Measurements from ENCODE around the gene CEP350.
A peak's percentile ranks its signal among the peaks of the same experiment; 100 is the strongest.
"Not testable (repeated sequence)": the region's sequence is repeated elsewhere in the genome, so short reads cannot be mapped to it uniquely, and the experiment has no call there.

The CEP350 gene

GRCh38 chr1:180131510-180131909, 176.9 kb downstream of the CEP350 start:
- Mint-ChIP-seq H3K27ac (peak overlapping the region; percentile 24), H3K9me3 (no peaks in the 10 kb centered on the region)

GRCh38 chr1:180133193-180133592, 178.6 kb downstream of the CEP350 start:
- Mint-ChIP-seq H3K27me3 (peaks cover 25% of the 10 kb centered on the region), H3K27ac (no peak overlapping the region), H3K36me3 (ENCODE audit: low read depth) (no peaks in the 10 kb centered on the region), H3K4me3 (no peak overlapping the region), H3K9me3 (no peaks in the 10 kb centered on the region), H3K4me1 (peaks cover 14% of the 10 kb centered on the region)
- DNase-seq (no peak), ATAC-seq (no peak)

More at GRCh38 chr1:180131510-180131909, 176.9 kb downstream of the CEP350 start:
- no peak overlapping the region for H3K4me3 Mint-ChIP-seq
- ATAC-seq (peak; percentile 97), DNase-seq (peak; percentile 39)
- no peaks in the 10 kb centered on the region for H3K36me3 Mint-ChIP-seq (ENCODE audit: low read depth)
- peaks cover 18% of the 10 kb centered on the region for H3K27me3 Mint-ChIP-seq
- peaks cover 19% of the 10 kb centered on the region for H3K4me1 Mint-ChIP-seq

GRCh38 chr1:180133688-180134087, 179.1 kb downstream of the CEP350 start:
- not testable (repeated sequence) for ATAC-seq; H3K9me3 Mint-ChIP-seq; DNase-seq; H3K36me3 Mint-ChIP-seq (ENCODE audit: low read depth); H3K27ac Mint-ChIP-seq; H3K4me3 Mint-ChIP-seq
- Mint-ChIP-seq H3K27me3 (peaks cover 25% of the 10 kb centered on the region), H3K4me1 (peaks cover 14% of the 10 kb centered on the region)

- Mint-ChIP-seq H3K36me3 (ENCODE audit: low read depth) (no peaks in the 10 kb centered on the region), H3K27ac (no peak overlapping the region), H3K4me1 (peaks cover 14% of the 10 kb centered on the region), H3K9me3 (no peaks in the 10 kb centered on the region), H3K27me3 (peaks cover 22% of the 10 kb centered on the region), H3K4me3 (no peak overlapping the region)
- ATAC-seq (no peak), DNase-seq (no peak)
Measured at GRCh38 chr1:180135535-180135934, 180.9 kb downstream of the CEP350 start.

GRCh38 chr1:180136331-180136967, 181.8 kb downstream of the CEP350 start:
- Mint-ChIP-seq H3K36me3 (ENCODE audit: low read depth) (no peaks in the 10 kb centered on the region), H3K27me3 (peaks cover 22% of the 10 kb centered on the region), H3K9me3 (no peaks in the 10 kb centered on the region), H3K4me3 (no peak overlapping the region), H3K27ac (no peak overlapping the region), H3K4me1 (peaks cover 6% of the 10 kb centered on the region)
- DNase-seq (no peak), ATAC-seq (no peak)

- Mint-ChIP-seq H3K4me3 (no peak overlapping the region), H3K9me3 (no peaks in the 10 kb centered on the region), H3K36me3 (ENCODE audit: low read depth) (no peaks in the 10 kb centered on the region), H3K27ac (no peak overlapping the region), H3K27me3 (peaks cover 19% of the 10 kb centered on the region), H3K4me1 (peaks cover under 1% of the 10 kb centered on the region)
- DNase-seq, result no peak
- ATAC-seq, result no peak
Measured at GRCh38 chr1:180136968-180137356, 182.4 kb downstream of the CEP350 start.

- H3K36me3 Mint-ChIP-seq (ENCODE audit: low read depth), result no peaks in the 10 kb centered on the region
- H3K27me3 Mint-ChIP-seq, result peaks cover 19% of the 10 kb centered on the region
- ATAC-seq (no peak), DNase-seq (no peak)
- H3K9me3 Mint-ChIP-seq, result no peaks in the 10 kb centered on the region
- no peak overlapping the region for H3K4me3 Mint-ChIP-seq
- no peak overlapping the region for H3K27ac Mint-ChIP-seq
- H3K4me1 Mint-ChIP-seq, result no peaks in the 10 kb centered on the region
Measured at GRCh38 chr1:180137776-180138175, 183.2 kb downstream of the CEP350 start.

- DNase-seq, result no peak
- H3K36me3 Mint-ChIP-seq (ENCODE audit: low read depth), result no peaks in the 10 kb centered on the region
- no peak overlapping the region for H3K4me3 Mint-ChIP-seq
- ATAC-seq, result no peak
- H3K27me3 Mint-ChIP-seq, result peaks cover 7% of the 10 kb centered on the region
- no peak overlapping the region for H3K27ac Mint-ChIP-seq
- no peaks in the 10 kb centered on the region for H3K4me1 Mint-ChIP-seq
- no peaks in the 10 kb centered on the region for H3K9me3 Mint-ChIP-seq
Measured at GRCh38 chr1:180141381-180141934, 186.8 kb downstream of the CEP350 start.

- Mint-ChIP-seq H3K27me3 (no peaks in the 10 kb centered on the region), H3K27ac (no peak overlapping the region), H3K36me3 (ENCODE audit: low read depth) (no peaks in the 10 kb centered on the region), H3K4me3 (no peak overlapping the region), H3K4me1 (no peaks in the 10 kb centered on the region), H3K9me3 (no peaks in the 10 kb centered on the region)
- no peak for DNase-seq
- ATAC-seq, result no peak
Measured at GRCh38 chr1:180143359-180143758, 188.7 kb downstream of the CEP350 start.

GRCh38 chr1:180144659-180145357, 190.2 kb downstream of the CEP350 start:
- Mint-ChIP-seq H3K4me1 (no peaks in the 10 kb centered on the region), H3K36me3 (ENCODE audit: low read depth) (no peaks in the 10 kb centered on the region), H3K27ac (no peak overlapping the region), H3K4me3 (no peak overlapping the region), H3K9me3 (no peaks in the 10 kb centered on the region), H3K27me3 (no peaks in the 10 kb centered on the region)
- ATAC-seq, result no peak
- DNase-seq, result no peak

GRCh38 chr1:180145446-180145845, 190.8 kb downstream of the CEP350 start:
- H3K36me3 Mint-ChIP-seq (ENCODE audit: low read depth), result no peaks in the 10 kb centered on the region

GRCh38 chr1:180150982-180151381, 196.4 kb downstream of the CEP350 start:
- H3K27me3 Mint-ChIP-seq, result no peaks in the 10 kb centered on the region
- H3K27ac Mint-ChIP-seq, result no peak overlapping the region
- H3K9me3 Mint-ChIP-seq, result no peaks in the 10 kb centered on the region
- H3K36me3 Mint-ChIP-seq (ENCODE audit: low read depth), result no peaks in the 10 kb centered on the region
- no peak for DNase-seq
- no peak overlapping the region for H3K4me3 Mint-ChIP-seq
- ATAC-seq, result no peak
- H3K4me1 Mint-ChIP-seq, result peaks cover 13% of the 10 kb centered on the region

More at GRCh38 chr1:180145446-180145845, 190.8 kb downstream of the CEP350 start:
- DNase-seq (no peak), ATAC-seq (no peak)
- H3K27ac Mint-ChIP-seq, result no peak overlapping the region
- H3K4me1 Mint-ChIP-seq, result no peaks in the 10 kb centered on the region
- no peaks in the 10 kb centered on the region for H3K27me3 Mint-ChIP-seq
- no peak overlapping the region for H3K4me3 Mint-ChIP-seq
- no peaks in the 10 kb centered on the region for H3K9me3 Mint-ChIP-seq

GRCh38 chr1:180151508-180151907, 196.9 kb downstream of the CEP350 start:
- no peak for DNase-seq
- H3K9me3 Mint-ChIP-seq, result no peaks in the 10 kb centered on the region
- H3K36me3 Mint-ChIP-seq (ENCODE audit: low read depth), result no peaks in the 10 kb centered on the region
- peaks cover 18% of the 10 kb centered on the region for H3K4me1 Mint-ChIP-seq
- ATAC-seq, result no peak
- no peak overlapping the region for H3K4me3 Mint-ChIP-seq
- H3K27ac Mint-ChIP-seq, result no peak overlapping the region
- no peaks in the 10 kb centered on the region for H3K27me3 Mint-ChIP-seq

- H3K9me3 Mint-ChIP-seq, result no peaks in the 10 kb centered on the region
- no peaks in the 10 kb centered on the region for H3K36me3 Mint-ChIP-seq (ENCODE audit: low read depth)
- DNase-seq (no peak), ATAC-seq (no peak)
- no peaks in the 10 kb centered on the region for H3K27me3 Mint-ChIP-seq
- H3K27ac Mint-ChIP-seq, result no peak overlapping the region
- peaks cover 27% of the 10 kb centered on the region for H3K4me1 Mint-ChIP-seq
- H3K4me3 Mint-ChIP-seq, result no peak overlapping the region
Measured at GRCh38 chr1:180152588-180152987, 198.0 kb downstream of the CEP350 start.

- H3K27ac Mint-ChIP-seq, result no peak overlapping the region
- no peaks in the 10 kb centered on the region for H3K36me3 Mint-ChIP-seq (ENCODE audit: low read depth)
- ATAC-seq, result no peak
- H3K4me3 Mint-ChIP-seq, result peak overlapping the region; percentile 80
- peaks cover 27% of the 10 kb centered on the region for H3K4me1 Mint-ChIP-seq
- no peaks in the 10 kb centered on the region for H3K9me3 Mint-ChIP-seq
- H3K27me3 Mint-ChIP-seq, result no peaks in the 10 kb centered on the region
- DNase-seq, result no peak
Measured at GRCh38 chr1:180153032-180153431, 198.4 kb downstream of the CEP350 start.

Data from activated naive CD8-positive, alpha-beta T cell treated with anti-CD3 and anti-CD28 coated beads, Interleukin-2, amount 50 U/mL, for 24 hours (primary cell).